ENCODE measurements around the gene LHFPL3. TPM values are rescaled to one million over a fixed set of nuclear protein-coding genes. Genes with fewer than 3 reads are reported as not detected.

The LHFPL3 gene
- total RNA-seq, 4 donors from 2014 or later: not detected

DNA sequence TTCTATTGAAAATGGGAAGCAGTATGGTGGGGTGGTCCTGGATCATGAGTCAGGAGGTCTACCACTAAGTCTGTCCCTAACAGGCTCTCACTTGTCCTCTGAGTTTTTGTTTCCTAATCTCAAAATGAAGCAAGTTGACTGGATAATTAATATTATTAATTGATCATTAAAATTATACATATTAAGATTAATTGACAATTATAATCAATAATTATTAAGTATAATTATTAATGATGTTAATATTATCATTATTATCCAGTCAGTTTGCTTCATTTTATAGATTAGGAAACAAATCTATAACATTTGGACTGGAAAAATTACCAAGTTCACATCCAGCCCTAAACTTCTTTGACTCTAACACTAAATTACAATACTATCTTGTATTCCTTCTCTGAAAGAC is 511.4 kb downstream of the LHFPL3 start:
- Histone ChIP-seq H3K27ac (no peak overlapping the region), H3K4me1 (no peaks in the 10 kb centered on the region), H3K36me3 (no peaks in the 10 kb centered on the region), H3K9me3 (no peaks in the 10 kb centered on the region), H3K27me3 (no peaks in the 10 kb centered on the region), H3K4me3 (replicated peaks in 1 of 3) (no peak overlapping the region)
- intact Hi-C loops (cut with DNase I): no loop called here
- DNase-seq: no peak
- TF ChIP-seq, protein P1, sequence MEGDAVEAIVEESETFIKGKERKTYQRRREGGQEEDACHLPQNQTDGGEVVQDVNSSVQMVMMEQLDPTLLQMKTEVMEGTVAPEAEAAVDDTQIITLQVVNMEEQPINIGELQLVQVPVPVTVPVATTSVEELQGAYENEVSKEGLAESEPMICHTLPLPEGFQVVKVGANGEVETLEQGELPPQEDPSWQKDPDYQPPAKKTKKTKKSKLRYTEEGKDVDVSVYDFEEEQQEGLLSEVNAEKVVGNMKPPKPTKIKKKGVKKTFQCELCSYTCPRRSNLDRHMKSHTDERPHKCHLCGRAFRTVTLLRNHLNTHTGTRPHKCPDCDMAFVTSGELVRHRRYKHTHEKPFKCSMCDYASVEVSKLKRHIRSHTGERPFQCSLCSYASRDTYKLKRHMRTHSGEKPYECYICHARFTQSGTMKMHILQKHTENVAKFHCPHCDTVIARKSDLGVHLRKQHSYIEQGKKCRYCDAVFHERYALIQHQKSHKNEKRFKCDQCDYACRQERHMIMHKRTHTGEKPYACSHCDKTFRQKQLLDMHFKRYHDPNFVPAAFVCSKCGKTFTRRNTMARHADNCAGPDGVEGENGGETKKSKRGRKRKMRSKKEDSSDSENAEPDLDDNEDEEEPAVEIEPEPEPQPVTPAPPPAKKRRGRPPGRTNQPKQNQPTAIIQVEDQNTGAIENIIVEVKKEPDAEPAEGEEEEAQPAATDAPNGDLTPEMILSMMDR (IDR thresholded peaks at IDR 0.05): no peak
- TF ChIP-seq POLR2A (IDR thresholded peaks at IDR 0.05): no peak

DNA sequence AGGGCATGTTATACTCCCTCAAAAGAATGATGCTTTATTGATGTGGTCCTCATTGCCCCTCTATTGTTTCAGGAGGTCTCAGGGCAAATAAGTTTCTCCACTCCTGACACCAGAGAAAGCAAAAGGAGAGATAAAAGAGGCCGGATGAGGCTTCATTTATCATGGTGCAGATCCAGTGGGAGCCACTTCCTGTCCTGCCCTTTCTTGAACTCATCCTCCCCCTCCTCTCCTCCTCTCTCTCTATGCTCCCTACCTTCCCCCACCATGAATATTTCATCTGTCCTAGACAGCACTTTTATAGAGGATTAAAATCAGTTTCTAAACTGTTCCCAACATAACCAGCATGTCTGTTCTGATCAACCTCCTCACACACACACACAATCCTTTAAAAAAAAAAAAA is 513.4 kb downstream of the LHFPL3 start:
- TF ChIP-seq, protein P1 (IDR thresholded peaks at IDR 0.05): no peak
- TF ChIP-seq POLR2A (IDR thresholded peaks at IDR 0.05): no peak
- H3K27me3 ChIP-seq: no peaks in the 10 kb centered on the region
- H3K27ac ChIP-seq: no peak overlapping the region
- no peaks in the 10 kb centered on the region for H3K9me3 ChIP-seq
- no peaks in the 10 kb centered on the region for H3K36me3 ChIP-seq
- H3K4me1 ChIP-seq: no peaks in the 10 kb centered on the region
- intact Hi-C loops (cut with DNase I): no loop called here
- no peak overlapping the region for H3K4me3 ChIP-seq (replicated peaks in 1 of 3)
- 53 to 54% methylated on average over 1 of the region's 1 CpG for WGBS, 2 donors
- no peak for DNase-seq

DNA sequence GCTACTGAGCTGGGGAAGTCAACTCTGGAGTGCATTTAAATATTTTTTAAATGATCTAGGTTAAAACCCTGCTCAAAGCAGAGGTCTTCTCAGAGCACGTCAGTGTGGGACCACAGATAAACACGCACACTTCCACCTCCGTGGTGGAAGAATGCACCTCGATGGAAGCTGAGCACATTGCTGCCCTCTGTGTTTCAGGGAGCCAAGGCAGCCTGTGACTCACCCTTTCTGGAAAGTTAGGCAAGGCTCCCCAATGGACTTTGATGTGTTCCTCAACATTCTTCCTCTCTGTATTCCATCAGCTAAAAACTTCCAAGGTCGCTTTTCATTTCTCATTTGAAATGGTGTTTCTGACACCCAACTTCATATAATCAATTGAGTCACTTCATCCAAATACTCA is 514.8 kb downstream of the LHFPL3 start:
- H3K9me3 ChIP-seq: no peaks in the 10 kb centered on the region
- 81 to 82% methylated on average over 5 of the region's 5 CpGs for WGBS, 2 donors

DNA sequence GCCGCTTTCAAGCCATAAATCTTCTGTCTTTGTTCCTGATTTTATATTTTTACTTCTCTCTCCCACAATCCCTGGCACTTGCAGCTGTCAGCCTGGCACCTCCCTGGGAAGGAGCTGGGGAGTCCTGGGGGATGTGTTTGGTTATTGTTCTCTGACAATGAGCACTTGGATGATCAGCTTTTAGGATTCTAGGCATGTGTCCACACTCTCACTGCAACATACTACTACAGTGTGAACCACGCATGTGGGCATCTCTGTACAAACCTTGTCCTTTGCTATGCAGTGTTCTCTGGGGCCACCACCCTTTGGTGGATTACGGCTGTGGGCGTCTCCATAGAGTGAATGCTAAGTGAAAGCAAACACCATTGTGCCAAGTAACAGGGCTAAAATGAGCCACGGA is 517.2 kb downstream of the LHFPL3 start:
- 79 to 90% methylated on average over 5 of the region's 5 CpGs for WGBS, 2 donors
- intact Hi-C loops (cut with DNase I): loop anchor here (5.0 kb wide), 1 partner anchor 613 kb away; no protein-coding TSS in a partner anchor

More for the DNA sequence above, 514.8 kb downstream of the LHFPL3 start:
- H3K4me3 ChIP-seq (replicated peaks in 1 of 3): no peak overlapping the region
- DNase-seq: no peak
- no peak overlapping the region for H3K27ac ChIP-seq
- H3K27me3 ChIP-seq: no peaks in the 10 kb centered on the region
- no peak for TF ChIP-seq POLR2A (IDR thresholded peaks at IDR 0.05)
- TF ChIP-seq, protein P1 (IDR thresholded peaks at IDR 0.05): no peak
- intact Hi-C loops (cut with DNase I): no loop called here
- H3K4me1 ChIP-seq: no peaks in the 10 kb centered on the region
- no peaks in the 10 kb centered on the region for H3K36me3 ChIP-seq

DNA sequence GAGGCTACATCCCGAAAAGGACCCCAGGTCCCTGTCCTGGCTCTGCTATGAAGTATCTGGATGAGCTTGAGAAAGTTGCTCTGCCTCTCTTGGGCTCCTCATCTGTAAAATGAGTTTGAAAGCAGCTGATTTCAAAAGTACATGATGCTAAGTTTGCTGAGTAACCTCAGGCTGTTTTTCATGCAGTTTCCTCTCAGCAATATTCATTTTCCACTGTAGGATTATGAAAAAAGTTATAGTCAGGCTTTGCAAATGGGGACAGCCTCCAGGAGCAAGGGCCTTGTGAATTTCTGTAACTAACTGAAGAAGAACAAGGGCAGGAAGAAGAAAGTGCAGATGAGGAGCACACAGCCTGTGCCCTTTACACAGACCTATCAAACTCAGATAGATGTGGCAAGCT is 518.3 kb downstream of the LHFPL3 start:
- no peaks in the 10 kb centered on the region for H3K27me3 ChIP-seq
- TF ChIP-seq, protein P1 (IDR thresholded peaks at IDR 0.05): no peak
- no peak for TF ChIP-seq POLR2A (IDR thresholded peaks at IDR 0.05)
- H3K4me1 ChIP-seq: no peaks in the 10 kb centered on the region
- whole genome bisulfite sequencing, 2 donors: 90 to 91% methylated on average over 1 of the region's 1 CpG
- H3K9me3 ChIP-seq: no peaks in the 10 kb centered on the region
- no peak overlapping the region for H3K27ac ChIP-seq
- no peak overlapping the region for H3K4me3 ChIP-seq (replicated peaks in 1 of 3)
- no peaks in the 10 kb centered on the region for H3K36me3 ChIP-seq
- intact Hi-C loops (cut with DNase I): loop anchor here (5.0 kb wide), 1 partner anchor 614 kb away; no protein-coding TSS in a partner anchor
- DNase-seq: no peak

More for the DNA sequence above, 517.2 kb downstream of the LHFPL3 start:
- Histone ChIP-seq H3K4me1 (no peaks in the 10 kb centered on the region), H3K36me3 (no peaks in the 10 kb centered on the region), H3K27me3 (no peaks in the 10 kb centered on the region), H3K4me3 (replicated peaks in 1 of 3) (no peak overlapping the region), H3K27ac (no peak overlapping the region), H3K9me3 (no peaks in the 10 kb centered on the region)
- no peak for TF ChIP-seq POLR2A (IDR thresholded peaks at IDR 0.05)
- TF ChIP-seq, protein P1 (IDR thresholded peaks at IDR 0.05): no peak
- DNase-seq: no peak

Data from thyroid gland (tissue), 4 donors.